Activated CD4-positive, alpha-beta memory T cell treated with anti-CD3 and anti-CD28 coated beads for 36 hours (primary cell): ENCODE results near the gene MX1. TPM values are rescaled to one million over a fixed set of nuclear protein-coding genes. Genes with fewer than 3 reads are reported as not detected.

Source experiments
- CTCF ChIA-PET: fragments of 350-600 bp; sonication (Branson Sonifier 250); formaldehyde crosslinking; loops from one replicate; lab custom pipeline; 2021; ENCODE audit warnings: antibody characterized with exemption, inconsistent platforms; lab: Charles Lee
- POLR2A ChIA-PET: fragments of 350-600 bp; sonication (Branson Sonifier 250); formaldehyde crosslinking; loops from one replicate; lab custom pipeline; 2021; ENCODE audit warnings: antibody characterized with exemption; lab: Charles Lee
- DNase-seq: peaks from one replicate; pipeline ENCODE4 v3.0.0-alpha.2; 2020
- H3K27ac Mint-ChIP-seq: one replicate; pipeline ENCODE4 v1.8.0; 2021; ENCODE audit warnings: mixed read lengths
- H3K27me3 Mint-ChIP-seq: one replicate; pipeline ENCODE4 v1.8.0; 2021; ENCODE audit warnings: mixed read lengths
- H3K36me3 Mint-ChIP-seq: one replicate; pipeline ENCODE4 v1.8.0; 2021; ENCODE audit warnings: mixed read lengths
- H3K4me1 Mint-ChIP-seq: one replicate; pipeline ENCODE4 v1.8.0; 2021; ENCODE audit warnings: low read depth, mixed read lengths
- H3K4me3 Mint-ChIP-seq: one replicate; pipeline ENCODE4 v1.8.0; 2021; ENCODE audit warnings: mild to moderate bottlenecking, mixed read lengths
- H3K9me3 Mint-ChIP-seq: one replicate; pipeline ENCODE4 v1.8.0; 2021; ENCODE audit warnings: mixed read lengths
- intact Hi-C: fragments of 100-400 bp; cut with micrococcal nuclease; formaldehyde crosslinking; loops from one replicate; pipeline ENCODE4 v1.15.1; 2023
- total RNA-seq, 2 experiments: library from RNA; stranded (reverse); gene quantifications; one replicate each; pipeline ENCODE4 v1.2.3, GENCODE V29; 2021

MX1 gene
- total RNA-seq, 2 experiments from 2014 or later = 106 TPM

GRCh38 chr21:41438425-41439113 lies 12.5 kb downstream of the MX1 start:
- intact Hi-C loops = no loop called here
- Mint-ChIP-seq H3K4me3 (no peak overlapping the region), H3K27ac (no peak overlapping the region)

DNA sequence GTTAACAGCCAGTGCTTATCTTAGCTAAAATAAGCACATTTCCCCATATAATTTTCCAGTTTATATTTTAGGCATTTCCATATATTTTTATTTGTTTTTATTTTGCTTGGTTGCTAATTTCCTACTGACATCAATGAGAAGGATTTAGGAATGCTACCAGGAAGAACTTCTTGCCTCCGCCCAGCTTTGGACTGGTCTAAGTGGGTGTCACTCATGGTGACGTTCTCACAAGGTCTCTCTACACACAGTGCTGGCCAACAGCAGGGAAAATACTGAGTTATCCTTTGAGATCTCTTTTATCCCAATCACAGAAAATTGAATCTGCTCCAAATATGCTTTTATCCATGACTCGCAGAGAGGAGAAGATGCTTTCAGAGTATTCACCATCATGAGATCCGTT lies 13.2 kb downstream of the MX1 start:
- Mint-ChIP-seq H3K4me3 (no peak overlapping the region), H3K27ac (no peak overlapping the region), H3K4me1 (peaks cover 2% of the 10 kb centered on the region), H3K27me3 (no peaks in the 10 kb centered on the region), H3K9me3 (peaks cover 12% of the 10 kb centered on the region), H3K36me3 (peaks cover 61% of the 10 kb centered on the region)
- intact Hi-C loops = no loop called here
- CTCF ChIA-PET = no interaction called here
- DNase-seq = no peak
- POLR2A ChIA-PET = no interaction called here

More at GRCh38 chr21:41438425-41439113, 12.5 kb downstream of the MX1 start:
- no peaks in the 10 kb centered on the region for H3K27me3 Mint-ChIP-seq
- H3K9me3 Mint-ChIP-seq = peaks cover 15% of the 10 kb centered on the region
- H3K36me3 Mint-ChIP-seq = peaks cover 63% of the 10 kb centered on the region
- CTCF ChIA-PET = interaction anchor here (1.3 kb wide), 1 partner anchor 155 kb away, joined by 4 read pairs; no protein-coding TSS in a partner anchor
- POLR2A ChIA-PET = no interaction called here
- no peak for DNase-seq
- peaks cover 2% of the 10 kb centered on the region for H3K4me1 Mint-ChIP-seq

GRCh38 chr21:41441546-41441945 lies 15.5 kb downstream of the MX1 start:
- Mint-ChIP-seq H3K4me3 (no peak overlapping the region), H3K4me1 (peaks cover 2% of the 10 kb centered on the region), H3K27me3 (no peaks in the 10 kb centered on the region), H3K9me3 (no peaks in the 10 kb centered on the region), H3K36me3 (peaks cover 55% of the 10 kb centered on the region), H3K27ac (no peak overlapping the region)
- DNase-seq = no peak
- intact Hi-C loops = no loop called here
- CTCF ChIA-PET = no interaction called here
- POLR2A ChIA-PET = no interaction called here

DNA sequence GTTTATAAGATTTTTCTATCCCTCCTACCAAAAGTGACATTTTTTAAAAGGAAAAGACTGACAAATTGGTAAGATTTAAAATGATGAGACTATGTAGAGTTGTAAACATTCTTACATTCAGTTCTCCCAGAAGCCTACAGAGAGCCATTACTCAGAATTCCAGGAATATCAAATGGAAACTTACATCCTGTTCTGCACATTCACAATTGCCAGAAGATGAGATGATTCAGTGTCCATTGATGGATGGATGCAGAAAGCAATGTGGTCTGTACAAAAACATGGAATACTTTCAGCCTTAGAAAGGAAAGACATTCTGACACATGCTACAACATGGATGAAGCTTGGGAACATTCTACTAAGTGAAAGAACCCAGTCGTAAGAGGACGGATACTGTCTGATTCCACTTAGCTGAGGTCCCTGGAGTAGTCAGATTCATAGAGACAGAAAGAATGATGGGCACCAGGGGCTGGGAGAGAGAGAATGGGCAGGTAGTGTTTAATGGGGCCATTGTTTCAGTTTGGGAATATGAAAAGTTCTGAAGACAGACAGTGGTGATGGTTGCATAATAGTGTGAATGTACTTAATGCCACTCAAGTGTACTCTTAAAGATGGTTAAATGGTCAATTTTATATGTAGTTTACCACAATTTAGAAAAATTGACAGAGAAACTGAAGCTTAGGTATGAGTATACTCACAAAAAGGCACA lies 16.6 kb downstream of the MX1 start:
- Mint-ChIP-seq H3K27me3 (no peaks in the 10 kb centered on the region), H3K4me1 (peaks cover 2% of the 10 kb centered on the region), H3K36me3 (peaks cover 57% of the 10 kb centered on the region), H3K9me3 (no peaks in the 10 kb centered on the region), H3K27ac (no peak overlapping the region), H3K4me3 (no peak overlapping the region)
- ChIA-PET CTCF (interaction anchor here (0.9 kb wide), 1 partner anchor 10 kb away, joined by 3 read pairs; no protein-coding TSS in a partner anchor), POLR2A (no interaction called here)
- intact Hi-C loops = no loop called here
- no peak for DNase-seq

DNA sequence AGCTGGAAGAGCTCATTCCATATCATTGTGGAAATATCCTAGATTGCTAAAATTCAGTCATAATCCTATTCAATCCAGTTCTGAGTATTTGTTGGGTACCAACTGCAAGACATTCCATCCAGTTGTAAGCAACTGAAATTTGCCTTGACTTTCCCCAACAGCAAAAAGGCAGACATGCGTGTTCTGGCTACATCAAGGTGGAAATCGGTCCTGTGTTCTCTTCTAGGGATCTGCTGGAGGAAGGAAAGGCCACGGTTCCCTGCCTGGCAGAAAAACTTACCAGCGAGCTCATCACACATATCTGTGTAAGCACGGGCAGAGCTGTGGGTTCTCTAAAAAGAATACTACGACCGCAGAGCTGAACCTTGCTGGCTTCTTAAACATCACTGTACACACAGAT lies 17.5 kb downstream of the MX1 start:
- intact Hi-C loops = no loop called here
- CTCF ChIA-PET = interaction anchor here (0.9 kb wide), 1 partner anchor 9 kb away, joined by 3 read pairs; no protein-coding TSS in a partner anchor
- Mint-ChIP-seq H3K36me3 (peaks cover 54% of the 10 kb centered on the region), H3K27ac (no peak overlapping the region), H3K27me3 (no peaks in the 10 kb centered on the region), H3K4me3 (no peak overlapping the region), H3K9me3 (no peaks in the 10 kb centered on the region), H3K4me1 (no peaks in the 10 kb centered on the region)
- no peak for DNase-seq
- POLR2A ChIA-PET = no interaction called here

DNA sequence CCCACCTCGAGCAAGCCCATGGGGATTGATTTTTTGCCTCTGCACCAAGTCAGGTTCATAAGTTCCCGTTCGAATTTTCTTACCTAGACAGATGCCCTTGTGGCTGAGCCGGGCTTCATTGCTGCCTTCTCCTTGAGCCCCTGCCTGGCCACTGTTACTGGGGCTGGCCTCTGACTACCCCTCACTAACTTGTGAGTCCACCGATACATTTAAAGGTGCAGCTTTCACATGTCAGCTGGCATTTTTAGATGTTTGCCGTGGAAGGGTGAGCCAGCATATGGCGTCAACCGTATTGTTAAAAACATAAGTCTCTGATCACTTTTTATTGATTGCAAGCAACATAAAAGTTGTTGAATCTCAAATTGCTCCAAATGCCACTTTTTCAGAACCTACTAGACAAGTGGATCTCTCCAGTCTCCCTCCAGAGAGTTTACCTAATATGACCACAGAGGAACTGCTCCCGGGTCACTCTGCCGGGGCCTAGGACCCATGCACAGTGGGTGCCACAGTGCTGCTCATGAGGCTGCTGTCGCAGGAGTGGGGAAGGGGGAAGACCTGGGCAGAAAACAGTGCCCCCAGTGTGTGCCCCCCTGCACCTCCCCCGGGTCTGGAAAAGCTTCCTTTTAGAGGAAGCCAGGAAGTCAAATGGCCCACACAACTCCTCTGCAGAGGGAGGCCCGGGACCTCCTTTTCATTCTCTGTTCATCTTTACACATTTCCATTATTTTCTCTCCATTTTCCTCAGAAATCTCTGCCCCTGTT lies 18.8 kb downstream of the MX1 start:
- Mint-ChIP-seq H3K36me3 (peaks cover 54% of the 10 kb centered on the region), H3K27ac (no peak overlapping the region), H3K27me3 (no peaks in the 10 kb centered on the region), H3K9me3 (no peaks in the 10 kb centered on the region), H3K4me3 (no peak overlapping the region), H3K4me1 (no peaks in the 10 kb centered on the region)
- ChIA-PET CTCF (no interaction called here), POLR2A (no interaction called here)
- intact Hi-C loops = no loop called here
- DNase-seq = no peak

- no peaks in the 10 kb centered on the region for H3K9me3 Mint-ChIP-seq
- peaks cover 54% of the 10 kb centered on the region for H3K36me3 Mint-ChIP-seq
- no peaks in the 10 kb centered on the region for H3K4me1 Mint-ChIP-seq
- H3K27me3 Mint-ChIP-seq = no peaks in the 10 kb centered on the region
- H3K27ac Mint-ChIP-seq = no peak overlapping the region
- no peak overlapping the region for H3K4me3 Mint-ChIP-seq
- CTCF ChIA-PET = interaction anchor here (1.3 kb wide), 1 partner anchor 162 kb away, joined by 3 read pairs; no protein-coding TSS in a partner anchor
- no peak for DNase-seq
- POLR2A ChIA-PET = no interaction called here
- intact Hi-C loops = no loop called here
These were observed 19.4 kb downstream of the MX1 start for GRCh38 chr21:41445465-41445862.

- CTCF ChIA-PET = interaction anchor here (1.3 kb wide), 1 partner anchor 163 kb away, joined by 3 read pairs; no protein-coding TSS in a partner anchor
- Mint-ChIP-seq H3K27ac (no peak overlapping the region), H3K4me1 (no peaks in the 10 kb centered on the region), H3K9me3 (no peaks in the 10 kb centered on the region), H3K4me3 (no peak overlapping the region), H3K36me3 (peaks cover 49% of the 10 kb centered on the region), H3K27me3 (no peaks in the 10 kb centered on the region)
- POLR2A ChIA-PET = no interaction called here
- intact Hi-C loops = no loop called here
- DNase-seq = no peak
These were observed 20.5 kb downstream of the MX1 start for GRCh38 chr21:41446586-41446985.

DNA sequence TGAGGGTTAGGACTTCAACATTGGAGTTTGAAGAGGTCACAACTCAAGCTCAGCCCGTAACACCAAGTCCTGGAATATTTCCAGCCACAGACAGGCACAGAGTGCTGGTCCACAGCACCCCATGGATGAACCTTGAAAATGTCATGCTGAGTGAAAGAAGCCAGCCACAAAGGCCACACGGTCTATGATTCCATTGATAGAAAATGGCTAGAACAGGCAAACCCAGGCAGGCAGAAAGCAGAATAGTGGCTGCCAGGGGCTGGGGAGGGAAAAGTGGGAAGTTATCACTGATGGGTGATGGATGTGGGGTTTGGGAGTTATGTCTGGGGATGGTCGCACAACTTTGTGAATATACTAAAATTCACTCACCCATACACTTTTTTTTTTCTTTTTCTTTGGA lies 21.3 kb downstream of the MX1 start:
- Mint-ChIP-seq H3K27ac (no peak overlapping the region), H3K36me3 (peaks cover 45% of the 10 kb centered on the region), H3K4me3 (no peak overlapping the region), H3K4me1 (no peaks in the 10 kb centered on the region), H3K9me3 (no peaks in the 10 kb centered on the region), H3K27me3 (no peaks in the 10 kb centered on the region)
- no peak for DNase-seq
- POLR2A ChIA-PET = no interaction called here
- intact Hi-C loops = no loop called here
- CTCF ChIA-PET = no interaction called here

- Mint-ChIP-seq H3K36me3 (peaks cover 38% of the 10 kb centered on the region), H3K27ac (no peak overlapping the region), H3K27me3 (no peaks in the 10 kb centered on the region), H3K9me3 (no peaks in the 10 kb centered on the region), H3K4me1 (no peaks in the 10 kb centered on the region), H3K4me3 (no peak overlapping the region)
- CTCF ChIA-PET = interaction anchor here (2.0 kb wide), 1 partner anchor 166 kb away, joined by 9 read pairs; no protein-coding TSS in a partner anchor
- POLR2A ChIA-PET = no interaction called here
- intact Hi-C loops = no loop called here
- no peak for DNase-seq
These were observed 23.6 kb downstream of the MX1 start for GRCh38 chr21:41449613-41450012.

DNA sequence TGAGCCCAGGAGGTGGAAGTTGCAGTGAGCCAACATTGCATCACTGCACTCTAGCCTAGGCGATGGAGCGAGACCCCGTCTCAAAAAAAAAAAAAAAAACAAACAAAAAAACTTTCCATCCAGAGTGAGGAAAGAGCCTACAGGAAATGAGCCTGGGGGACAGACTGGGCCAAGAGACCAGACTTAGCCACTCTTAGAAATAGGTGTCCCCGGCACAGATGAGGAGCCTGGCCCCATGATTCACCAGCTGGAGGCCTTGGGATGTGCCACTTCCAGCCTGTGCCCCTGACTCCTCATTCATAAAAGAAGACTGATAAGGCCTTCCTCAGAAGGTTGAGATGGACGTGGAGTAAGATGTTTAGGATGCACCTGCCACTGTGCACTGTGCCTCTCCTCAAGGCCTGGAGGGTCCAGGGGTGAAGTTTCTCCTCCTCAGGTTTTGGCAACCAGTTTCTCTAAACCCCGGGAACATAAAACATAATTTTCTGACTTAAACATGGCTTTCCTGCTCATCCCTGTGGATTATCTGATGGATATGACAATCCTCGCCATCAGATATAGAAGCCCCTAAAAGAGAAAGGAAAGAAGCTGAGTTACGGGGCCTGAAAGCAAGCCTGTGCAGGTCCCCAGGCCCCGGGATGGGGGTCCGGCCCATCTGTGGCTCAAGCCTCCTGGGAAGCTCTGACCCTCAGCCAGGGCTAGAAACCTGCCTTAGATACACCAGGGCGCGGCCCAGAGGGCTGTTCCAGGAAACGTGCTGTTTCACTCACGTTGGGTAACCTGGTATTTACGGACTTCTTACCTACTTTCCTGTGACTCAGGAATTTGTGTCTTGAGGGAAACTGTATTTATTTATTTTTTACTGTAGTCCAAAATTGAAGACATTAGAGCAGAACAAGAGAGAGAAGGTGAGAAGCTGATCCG lies 26.0 kb downstream of the MX1 start:
- POLR2A ChIA-PET = no interaction called here
- Mint-ChIP-seq H3K4me3 (no peak overlapping the region), H3K9me3 (no peaks in the 10 kb centered on the region), H3K4me1 (no peaks in the 10 kb centered on the region), H3K27ac (no peak overlapping the region), H3K36me3 (peaks cover 22% of the 10 kb centered on the region), H3K27me3 (no peaks in the 10 kb centered on the region)
- intact Hi-C loops = no loop called here
- no peak for DNase-seq
- CTCF ChIA-PET = interaction anchor here (1.1 to 2.0 kb wide), 2 partner anchors 9 to 169 kb away, joined by 3 to 6 read pairs; no protein-coding TSS in a partner anchor
